ENCODE data around the gene MYB.

- TF ChIP-seq CTCF (IDR thresholded peaks at IDR 0.05 in 2 of 3, conservative IDR thresholded peaks at IDR 0.05 in 1 of 3; ENCODE audit: borderline replicate concordance in 1 of 3, insufficient read depth in 1 of 3, low read depth in 2 of 3, low read length in 2 of 3) = no peak
- no peak for TF ChIP-seq CEBPB (IDR thresholded peaks at IDR 0.05; ENCODE audit: low read depth)
- no peak for TF ChIP-seq POLR2A (IDR thresholded peaks at IDR 0.05; ENCODE audit: borderline replicate concordance, extremely low read depth, insufficient read depth, insufficient read length)
- TF ChIP-seq POLR2AphosphoS5 (IDR thresholded peaks at IDR 0.05; ENCODE audit: low read depth, low read length) = no peak
- TF ChIP-seq, protein P1, sequence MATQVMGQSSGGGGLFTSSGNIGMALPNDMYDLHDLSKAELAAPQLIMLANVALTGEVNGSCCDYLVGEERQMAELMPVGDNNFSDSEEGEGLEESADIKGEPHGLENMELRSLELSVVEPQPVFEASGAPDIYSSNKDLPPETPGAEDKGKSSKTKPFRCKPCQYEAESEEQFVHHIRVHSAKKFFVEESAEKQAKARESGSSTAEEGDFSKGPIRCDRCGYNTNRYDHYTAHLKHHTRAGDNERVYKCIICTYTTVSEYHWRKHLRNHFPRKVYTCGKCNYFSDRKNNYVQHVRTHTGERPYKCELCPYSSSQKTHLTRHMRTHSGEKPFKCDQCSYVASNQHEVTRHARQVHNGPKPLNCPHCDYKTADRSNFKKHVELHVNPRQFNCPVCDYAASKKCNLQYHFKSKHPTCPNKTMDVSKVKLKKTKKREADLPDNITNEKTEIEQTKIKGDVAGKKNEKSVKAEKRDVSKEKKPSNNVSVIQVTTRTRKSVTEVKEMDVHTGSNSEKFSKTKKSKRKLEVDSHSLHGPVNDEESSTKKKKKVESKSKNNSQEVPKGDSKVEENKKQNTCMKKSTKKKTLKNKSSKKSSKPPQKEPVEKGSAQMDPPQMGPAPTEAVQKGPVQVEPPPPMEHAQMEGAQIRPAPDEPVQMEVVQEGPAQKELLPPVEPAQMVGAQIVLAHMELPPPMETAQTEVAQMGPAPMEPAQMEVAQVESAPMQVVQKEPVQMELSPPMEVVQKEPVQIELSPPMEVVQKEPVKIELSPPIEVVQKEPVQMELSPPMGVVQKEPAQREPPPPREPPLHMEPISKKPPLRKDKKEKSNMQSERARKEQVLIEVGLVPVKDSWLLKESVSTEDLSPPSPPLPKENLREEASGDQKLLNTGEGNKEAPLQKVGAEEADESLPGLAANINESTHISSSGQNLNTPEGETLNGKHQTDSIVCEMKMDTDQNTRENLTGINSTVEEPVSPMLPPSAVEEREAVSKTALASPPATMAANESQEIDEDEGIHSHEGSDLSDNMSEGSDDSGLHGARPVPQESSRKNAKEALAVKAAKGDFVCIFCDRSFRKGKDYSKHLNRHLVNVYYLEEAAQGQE (IDR thresholded peaks at IDR 0.05; ENCODE audit: low read depth) = no peak
- TF ChIP-seq RAD21 (IDR thresholded peaks at IDR 0.05; ENCODE audit: low read depth) = no peak
- TF ChIP-seq FOSL1 (IDR thresholded peaks at IDR 0.05; ENCODE audit: low read depth) = no peak
- no peak for TF ChIP-seq SIN3A (IDR thresholded peaks at IDR 0.05; ENCODE audit: low read depth)
- TF ChIP-seq JUND (IDR thresholded peaks at IDR 0.05) = no peak
- no peak for TF ChIP-seq ATF3 (IDR thresholded peaks at IDR 0.05)
- no peak for TF ChIP-seq EZH2 (IDR thresholded peaks at IDR 0.05)
Measured at GRCh38 chr6:135236732-135237131, 55.6 kb downstream of the MYB start.
